ENCODE data around the gene RORC. TPM values are rescaled to one million over a fixed set of nuclear protein-coding genes. Genes with fewer than 3 reads are reported as not detected.
"Not testable (repeated sequence)": the region's sequence is repeated elsewhere in the genome, so short reads cannot be mapped to it uniquely, and the experiment has no call there.

The RORC gene
- total RNA-seq, 1 experiment from 2014 or later: 1.3 TPM

DNA sequence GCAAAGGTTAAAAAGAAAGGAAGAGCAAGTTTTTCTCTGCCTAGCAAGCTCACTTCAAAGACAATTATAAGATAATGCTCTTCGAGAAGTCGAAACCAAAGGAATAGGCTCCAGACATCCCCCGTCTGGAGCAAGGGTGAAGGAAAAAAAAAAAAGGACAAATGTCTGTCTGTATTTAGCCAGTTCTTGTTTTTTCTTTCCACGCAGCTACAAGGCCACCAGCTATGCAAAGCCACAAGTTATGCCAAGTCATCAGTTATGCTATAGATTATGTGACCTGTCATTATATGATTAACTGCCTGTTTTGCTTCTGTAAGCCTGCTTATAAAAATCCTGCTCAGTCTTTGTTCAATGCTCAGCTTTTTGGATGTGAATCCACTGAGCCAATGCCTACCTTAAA is 24.3 kb upstream of the RORC start (continued):
- no peak for TF ChIP-seq ZNF274 (IDR thresholded peaks at IDR 0.05; ENCODE audit: low read depth, low read length)
- TF ChIP-seq, protein P1, sequence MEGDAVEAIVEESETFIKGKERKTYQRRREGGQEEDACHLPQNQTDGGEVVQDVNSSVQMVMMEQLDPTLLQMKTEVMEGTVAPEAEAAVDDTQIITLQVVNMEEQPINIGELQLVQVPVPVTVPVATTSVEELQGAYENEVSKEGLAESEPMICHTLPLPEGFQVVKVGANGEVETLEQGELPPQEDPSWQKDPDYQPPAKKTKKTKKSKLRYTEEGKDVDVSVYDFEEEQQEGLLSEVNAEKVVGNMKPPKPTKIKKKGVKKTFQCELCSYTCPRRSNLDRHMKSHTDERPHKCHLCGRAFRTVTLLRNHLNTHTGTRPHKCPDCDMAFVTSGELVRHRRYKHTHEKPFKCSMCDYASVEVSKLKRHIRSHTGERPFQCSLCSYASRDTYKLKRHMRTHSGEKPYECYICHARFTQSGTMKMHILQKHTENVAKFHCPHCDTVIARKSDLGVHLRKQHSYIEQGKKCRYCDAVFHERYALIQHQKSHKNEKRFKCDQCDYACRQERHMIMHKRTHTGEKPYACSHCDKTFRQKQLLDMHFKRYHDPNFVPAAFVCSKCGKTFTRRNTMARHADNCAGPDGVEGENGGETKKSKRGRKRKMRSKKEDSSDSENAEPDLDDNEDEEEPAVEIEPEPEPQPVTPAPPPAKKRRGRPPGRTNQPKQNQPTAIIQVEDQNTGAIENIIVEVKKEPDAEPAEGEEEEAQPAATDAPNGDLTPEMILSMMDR (IDR thresholded peaks at IDR 0.05 in 2 of 3, conservative IDR thresholded peaks at IDR 0.05 in 1 of 3; ENCODE audit: borderline replicate concordance in 1 of 3, insufficient read depth in 1 of 3, low read depth in 2 of 3, low read length in 2 of 3): no peak

DNA sequence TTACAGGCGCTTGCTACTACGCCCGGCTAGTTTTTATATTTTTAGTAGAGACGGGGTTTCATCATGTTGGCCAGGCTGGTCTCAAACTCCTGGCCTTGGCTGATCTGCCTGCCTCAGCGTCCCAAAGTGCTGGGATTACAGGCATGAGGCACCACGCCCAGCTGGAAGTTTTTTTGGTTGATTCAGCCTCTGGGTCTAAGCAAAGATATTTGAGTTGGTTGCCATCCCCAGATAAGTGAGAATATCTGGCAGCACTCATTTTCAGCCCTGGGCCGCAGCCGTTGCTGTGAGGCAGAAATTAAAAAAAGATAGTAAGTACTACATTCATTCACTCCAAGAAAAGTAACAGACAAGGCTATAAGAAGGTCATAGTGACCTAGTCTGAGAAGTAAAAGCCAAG is 23.9 kb upstream of the RORC start:
- DNase-seq (ENCODE audit: low read depth, low spot score); H3K27me3 ChIP-seq (ENCODE audit: insufficient read depth, low read length); H4K20me1 ChIP-seq (ENCODE audit: insufficient read depth); H3K4me2 ChIP-seq (ENCODE audit: low read length); RAD21 ChIA-PET (ENCODE audit: low non-redundant PET in 1 of 2, low total read pairs in 2 of 2, uncharacterized antibody in 2 of 2, unreplicated experiment in 2 of 2); H3K9me2 ChIP-seq (ENCODE audit: insufficient read depth); H3K36me3 ChIP-seq (ENCODE audit: control insufficient read depth in 1 of 2, insufficient read depth in 2 of 2, low read length in 2 of 2); CTCF ChIA-PET; BruUV-seq (replicated peaks); ATAC-seq; H3K4me1 ChIP-seq (ENCODE audit: control insufficient read depth in 1 of 2, insufficient read depth in 2 of 2, low read length in 2 of 2); H3K4me3 ChIP-seq (replicated peaks in 1 of 2; ENCODE audit: low read depth in 1 of 2, low read length in 2 of 2); H2AFZ ChIP-seq (ENCODE audit: low read depth, low read length, poor library complexity, severe bottlenecking); intact Hi-C loops (cut with micrococcal nuclease); POLR2A ChIA-PET; H3K9me3 ChIP-seq (ENCODE audit: control insufficient read depth in 1 of 2, insufficient read depth in 1 of 2, low read depth in 1 of 2, low read length in 2 of 2); H3K9ac ChIP-seq (ENCODE audit: low read length); H3K27ac ChIP-seq (ENCODE audit: low read depth, low read length); H3K79me2 ChIP-seq (ENCODE audit: insufficient read depth, low read length): not testable (repeated sequence)

DNA sequence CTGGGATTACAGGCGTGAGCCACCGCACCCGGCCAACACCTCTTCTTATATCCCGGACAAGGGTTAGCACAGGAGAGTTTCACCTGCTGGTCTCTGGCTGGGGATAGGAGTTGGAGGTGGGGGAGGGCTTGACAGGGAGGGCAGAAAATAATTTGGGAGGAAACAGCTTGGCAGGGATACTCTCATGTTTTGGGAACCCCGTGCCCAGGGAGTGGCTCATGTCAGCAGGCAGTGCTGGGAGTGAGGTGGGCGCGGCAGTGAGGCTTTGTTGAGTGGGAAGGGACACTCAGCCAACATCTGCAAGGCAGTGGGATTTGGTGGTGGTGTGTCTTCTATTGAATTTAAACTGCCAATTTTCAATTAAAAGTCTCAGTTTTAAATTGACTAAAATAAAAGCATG is 23.1 kb upstream of the RORC start:
- H3K4me3 ChIP-seq (replicated peaks in 1 of 2; ENCODE audit: low read depth in 1 of 2, low read length in 2 of 2): no peak overlapping the region
- H3K4me1 ChIP-seq (ENCODE audit: control insufficient read depth in 1 of 2, insufficient read depth in 2 of 2, low read length in 2 of 2): no peaks in the 10 kb centered on the region
- H4K20me1 ChIP-seq (ENCODE audit: insufficient read depth): no peaks in the 10 kb centered on the region
- intact Hi-C loops (cut with micrococcal nuclease): no loop called here
- BruUV-seq (replicated peaks): no TSS peak
- RAD21 ChIA-PET (ENCODE audit: low non-redundant PET in 1 of 2, low total read pairs in 2 of 2, uncharacterized antibody in 2 of 2, unreplicated experiment in 2 of 2): interaction anchor here in 1 of 2 experiments (0.7 kb wide), 1 partner anchor 315 kb away, joined by 9 read pairs; no protein-coding TSS in a partner anchor
- DNase-seq (ENCODE audit: low read depth, low spot score) (no peak), ATAC-seq (no peak)
- no peaks in the 10 kb centered on the region for H3K9me3 ChIP-seq (ENCODE audit: control insufficient read depth in 1 of 2, insufficient read depth in 1 of 2, low read depth in 1 of 2, low read length in 2 of 2)
- no peak overlapping the region for H2AFZ ChIP-seq (ENCODE audit: low read depth, low read length, poor library complexity, severe bottlenecking)
- CTCF ChIA-PET: no interaction called here
- no peaks in the 10 kb centered on the region for H3K79me2 ChIP-seq (ENCODE audit: insufficient read depth, low read length)
- no peak overlapping the region for H3K27ac ChIP-seq (ENCODE audit: low read depth, low read length)
- TF ChIP-seq POLR2A (IDR thresholded peaks at IDR 0.05; ENCODE audit: borderline replicate concordance, extremely low read depth, insufficient read depth, insufficient read length) (no peak), EZH2 (IDR thresholded peaks at IDR 0.05) (no peak), ZFX (IDR thresholded peaks at IDR 0.05) (no peak), JUND (IDR thresholded peaks at IDR 0.05) (no peak), RAD21 (IDR thresholded peaks at IDR 0.05; ENCODE audit: low read depth) (no peak), SP1 (IDR thresholded peaks at IDR 0.05; ENCODE audit: low read depth) (no peak), YY1 (IDR thresholded peaks at IDR 0.05; ENCODE audit: extremely low read depth, insufficient replicate concordance, low read depth, low read length) (no peak), SIN3A (IDR thresholded peaks at IDR 0.05; ENCODE audit: low read depth) (no peak)
- TF ChIP-seq, protein P2, sequence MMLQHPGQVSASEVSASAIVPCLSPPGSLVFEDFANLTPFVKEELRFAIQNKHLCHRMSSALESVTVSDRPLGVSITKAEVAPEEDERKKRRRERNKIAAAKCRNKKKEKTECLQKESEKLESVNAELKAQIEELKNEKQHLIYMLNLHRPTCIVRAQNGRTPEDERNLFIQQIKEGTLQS (IDR thresholded peaks at IDR 0.05): no peak
- H3K9me2 ChIP-seq (ENCODE audit: insufficient read depth): no peaks in the 10 kb centered on the region
- POLR2A ChIA-PET: no interaction called here
- peaks cover 6% of the 10 kb centered on the region; the same call in 1 of the 2 replicates for H3K27me3 ChIP-seq (ENCODE audit: insufficient read depth, low read length)
- no peak overlapping the region for H3K9ac ChIP-seq (ENCODE audit: low read length)
- H3K4me2 ChIP-seq (ENCODE audit: low read length): no peak overlapping the region
- H3K36me3 ChIP-seq (ENCODE audit: control insufficient read depth in 1 of 2, insufficient read depth in 2 of 2, low read length in 2 of 2): no peaks in the 10 kb centered on the region
